HepG2 (cell line): Measurements from ENCODE around the gene MAPK8. TPM values are rescaled to one million over a fixed set of nuclear protein-coding genes. Genes with fewer than 3 reads are reported as not detected.

Experiments
- ATAC-seq: fragments of 200-7000 bp; cut with Tn5 transposase; 3 replicates; pipeline ENCODE4 v1.9.1; 2020; ENCODE audit warnings: mild to moderate bottlenecking, moderate library complexity
- BruUV-seq: library from RNA; stranded (reverse); fragments of 400-500 nt; replicated peaks from 2 replicates; lab custom pipeline; 2021; lab: Mats Ljungman, UMichigan
- CTCF ChIA-PET: fragments of 300-600 bp; formaldehyde crosslinking; extraction: SDS; loops from one replicate; lab custom pipeline; 2021; ENCODE audit warnings: low total read pairs, inconsistent platforms, low intra/inter-chr PET ratio; lab: Yijun Ruan, JAX
- POLR2A ChIA-PET: fragments of 350-600 bp; sonication (Branson Sonifier 250); formaldehyde crosslinking; loops from one replicate; lab custom pipeline; 2020; ENCODE audit warnings: antibody characterized with exemption, inconsistent platforms; lab: Yijun Ruan, JAX
- DNase-seq: peaks from one replicate; pipeline ENCODE4 v3.0.0-alpha.2; 2015; ENCODE audit warnings: low spot score
- FAIRE-seq: peaks from 3 replicates; lab custom pipeline; 2011; peaks lifted over from hg19 to GRCh38; lab: Jason Lieb, UNC
- H2AFZ ChIP-seq: one replicate; pipeline ENCODE4 v1.6.1; 2011; ENCODE audit warnings: low read length, inconsistent platforms
- H3K27ac ChIP-seq: fragments of 300-600 bp; 3 replicates; pipeline ENCODE4 v1.8.0; 2011; ENCODE audit warnings: mixed run types, mild to moderate bottlenecking, mixed read lengths, low read length, inconsistent platforms; ENCODE audit not compliant: insufficient read depth; ENCODE audit errors: extremely low read length
- H3K27me3 ChIP-seq, 2 experiments: fragments of 200-600 bp in 1 of 2; 2 replicates in 1 of 2; 3 replicates in 1 of 2; pipeline versions ENCODE4 v1.6.0 to v1.8.0; 2011; ENCODE audit warnings: low read length in 2 of 2, mild to moderate bottlenecking in 2 of 2, moderate library complexity in 2 of 2, inconsistent platforms in 1 of 2; ENCODE audit not compliant: insufficient read depth in 2 of 2, control insufficient read depth in 1 of 2
- H3K36me3 ChIP-seq, 2 experiments: fragments of 200-600 bp in 1 of 2; replicated peaks in 1 of 2; 2 replicates in 1 of 2; 3 replicates in 1 of 2; pipeline versions ENCODE4 v1.5.1 to v1.8.0; 2011; ENCODE audit warnings: low read length in 2 of 2, inconsistent platforms in 1 of 2; ENCODE audit not compliant: insufficient read depth in 2 of 2, control insufficient read depth in 1 of 2
- H3K4me1 ChIP-seq: 2 replicates; pipeline ENCODE4 v1.5.1; 2012; ENCODE audit warnings: low read length, inconsistent platforms; ENCODE audit not compliant: insufficient read depth
- H3K4me2 ChIP-seq: 2 replicates; pipeline ENCODE4 v1.6.0; 2011; ENCODE audit warnings: low read depth, low read length, inconsistent platforms
- H3K4me3 ChIP-seq, 3 experiments: fragments of 200-600 bp in 1 of 3; sonication (generic), shearing (Covaris generic) in 1 of 3; replicated peaks in 1 of 3; 2 replicates each; pipeline ENCODE4 v1.5.1; 2011 to 2016; ENCODE audit warnings: low read length in 3 of 3, inconsistent platforms in 2 of 3, low read depth in 2 of 3, mild to moderate bottlenecking in 2 of 3, control low read depth in 1 of 3, mixed read lengths in 1 of 3; ENCODE audit not compliant: insufficient read depth in 1 of 3
- H3K79me2 ChIP-seq: one replicate; pipeline ENCODE4 v1.6.1; 2011; ENCODE audit warnings: low read length, inconsistent platforms; ENCODE audit not compliant: insufficient read depth
- H3K9ac ChIP-seq: 2 replicates; pipeline ENCODE4 v1.6.0; 2011; ENCODE audit warnings: mild to moderate bottlenecking, low read depth, low read length, inconsistent platforms; ENCODE audit not compliant: insufficient read depth
- H3K9me3 ChIP-seq: 2 replicates; pipeline ENCODE4 v1.5.1; 2012; ENCODE audit warnings: mild to moderate bottlenecking, low read length
- H4K20me1 ChIP-seq: 2 replicates; pipeline ENCODE4 v1.6.0; 2011; ENCODE audit warnings: inconsistent platforms, mild to moderate bottlenecking, low read length, moderate library complexity; ENCODE audit not compliant: insufficient read depth
- ASH2L ChIP-seq: fragments of 300-600, 200-600 bp; sonication (generic); IDR thresholded peaks from 2 replicates; pipeline ENCODE4 v1.7.0; 2017; ENCODE audit warnings: low read depth, mild to moderate bottlenecking, moderate library complexity, mixed read lengths, low read length; ENCODE audit not compliant: insufficient read length
- CCAR2 ChIP-seq: fragments of 200-400 bp; formaldehyde crosslinking; optimal IDR thresholded peaks from 2 replicates; pipeline ENCODE3; 2018; ENCODE audit warnings: low read depth, mild to moderate bottlenecking, low read length, moderate library complexity
- CHD2 ChIP-seq: IDR thresholded peaks from 2 replicates; pipeline ENCODE4 v1.6.1; 2011; ENCODE audit warnings: low read depth, low read length, improper control_type of control experiment
- ELF1 ChIP-seq: sonication (generic); formaldehyde crosslinking; IDR thresholded peaks from 2 replicates; pipeline ENCODE4 v1.4.0; 2020; ENCODE audit warnings: missing genetic modification reagents
- ETV6 ChIP-seq: sonication (generic); formaldehyde crosslinking; conservative IDR thresholded peaks from 2 replicates; pipeline ENCODE4 v1.4.0; 2020; ENCODE audit warnings: missing genetic modification reagents
- GPBP1L1 ChIP-seq: sonication (generic); formaldehyde crosslinking; IDR thresholded peaks from 2 replicates; pipeline ENCODE4 v1.5.0; 2020; ENCODE audit warnings: mild to moderate bottlenecking, missing genetic modification reagents
- HNF4A ChIP-seq: sonication (generic); formaldehyde crosslinking; IDR thresholded peaks from 2 replicates; pipeline ENCODE4 v1.4.0; 2020; ENCODE audit warnings: missing genetic modification reagents
- KMT2B ChIP-seq: IDR thresholded peaks from 2 replicates; pipeline ENCODE4 v1.6.1; 2016; ENCODE audit warnings: missing genetic modification reagents, missing compliant biosample characterization
- MBNL3 ChIP-seq: fragments of 250-450 bp; sonication (Bioruptor Pico); conservative IDR thresholded peaks from 2 replicates; pipeline ENCODE4 v1.8.0; 2022; ENCODE audit warnings: mild to moderate bottlenecking, inconsistent platforms
- NFRKB ChIP-seq: fragments of 450-650 bp; IDR thresholded peaks from 2 replicates; pipeline ENCODE4 v1.6.1; 2017
- NFYC ChIP-seq: IDR thresholded peaks from 2 replicates; pipeline ENCODE4 v1.6.1; 2016; ENCODE audit warnings: missing genetic modification reagents, missing compliant biosample characterization
- PHB2 ChIP-seq: fragments of 450-650 bp; IDR thresholded peaks from 2 replicates; pipeline ENCODE4 v1.6.1; 2018; ENCODE audit not compliant: partially characterized antibody
- SMC3 ChIP-seq: IDR thresholded peaks from 2 replicates; pipeline ENCODE4 v1.6.1; 2011; ENCODE audit warnings: low read length, improper control_type of control experiment
- SOX13 ChIP-seq, 3 experiments: fragments of 450-650 bp in 1 of 3; sonication (generic) in 1 of 3; formaldehyde crosslinking in 1 of 3; IDR thresholded peaks in 2 of 3; conservative IDR thresholded peaks in 1 of 3; 2 replicates each; pipeline versions ENCODE4 v1.5.0 to v1.6.1; 2016 to 2020; ENCODE audit warnings: antibody characterized with exemption in 1 of 3, mild to moderate bottlenecking in 1 of 3, missing compliant biosample characterization in 1 of 3, missing genetic modification reagents in 1 of 3, moderate library complexity in 1 of 3
- SPEN ChIP-seq: sonication (generic); formaldehyde crosslinking; IDR thresholded peaks from 2 replicates; pipeline ENCODE4 v1.5.1; 2020; ENCODE audit warnings: low read depth, mild to moderate bottlenecking, missing genetic modification reagents
- SRSF1 ChIP-seq: fragments of 200-400 bp; formaldehyde crosslinking; optimal IDR thresholded peaks from 2 replicates; pipeline ENCODE3; 2017; ENCODE audit warnings: mild to moderate bottlenecking, low read depth, low read length, moderate library complexity
- TEAD3 ChIP-seq: optimal IDR thresholded peaks from 2 replicates; pipeline ENCODE3; 2016; ENCODE audit warnings: borderline replicate concordance
- ZNF563 ChIP-seq: sonication (generic); formaldehyde crosslinking; IDR thresholded peaks from 2 replicates; pipeline ENCODE4 v1.8.0; 2022; ENCODE audit warnings: mild to moderate bottlenecking, moderate library complexity, missing genetic modification reagents
- ZNF891 ChIP-seq: sonication (generic); formaldehyde crosslinking; IDR thresholded peaks from 2 replicates; pipeline ENCODE4 v1.5.0; 2020; ENCODE audit warnings: mild to moderate bottlenecking, missing genetic modification reagents
- WGBS: methylation state at CpG from one replicate; pipeline ENCODE4 v1.1.6; 2017; ENCODE audit warnings: low lambda C conversion rate; 5-methylcytosine and 5-hydroxymethylcytosine counted together
- in situ Hi-C: cut with HindIII; loops from 2 replicates; pipeline ENCODE4 v1.10.0; 2017; ENCODE audit warnings: low pct_unique_long_range_greater_than_20kb; ENCODE audit not compliant: extremely low pct_ligation_motif_present
- intact Hi-C: fragments of 100-400 bp; cut with micrococcal nuclease; formaldehyde crosslinking; loops from one replicate; pipeline ENCODE4 v1.10.0; 2022; ENCODE audit not compliant: unreplicated experiment
- polyA plus RNA-seq, 8 experiments: library from polyadenylated mRNA; depleted of rRNA in 3 of 8; stranded (reverse) in 7 of 8; unstranded in 1 of 8; fragments of >200 nt; fragmentation: Illumina TruSeq in 4 of 8; extraction: Trizol in 4 of 8; gene quantifications; 2 replicates each; pipeline versions ENCODE4 v1.2.1 to v1.2.3, GENCODE V29; 2011 to 2016; ENCODE audit warnings: low read depth in 4 of 8, missing spikeins in 1 of 8, mixed read lengths in 1 of 8; ENCODE audit not compliant: insufficient read depth in 1 of 8
- total RNA-seq, 5 experiments: library from RNA; depleted of rRNA; stranded (reverse); fragments of >200 nt; fragmentation: Illumina TruSeq; extraction: Trizol; gene quantifications; 2 replicates each; pipeline ENCODE4 v1.2.3, GENCODE V29; 2016; ENCODE audit warnings: low read depth in 1 of 5
- TF ChIP-seq, protein P1 (sequence below): IDR thresholded peaks from 2 replicates; pipeline ENCODE4 v1.6.1; 2016; ENCODE audit warnings: missing genetic modification reagents, missing compliant biosample characterization
- TF ChIP-seq, protein P2 (sequence below): sonication (generic); formaldehyde crosslinking; IDR thresholded peaks from 2 replicates; pipeline ENCODE4 v1.4.0; 2020; ENCODE audit warnings: missing genetic modification reagents

The MAPK8 gene
- total and polyA plus RNA-seq, 2 of the 13 experiments (the other 11 are each of a cell fraction or from before 2014, with no cell fraction given) = 41.6 to 47.3 TPM

DNA sequence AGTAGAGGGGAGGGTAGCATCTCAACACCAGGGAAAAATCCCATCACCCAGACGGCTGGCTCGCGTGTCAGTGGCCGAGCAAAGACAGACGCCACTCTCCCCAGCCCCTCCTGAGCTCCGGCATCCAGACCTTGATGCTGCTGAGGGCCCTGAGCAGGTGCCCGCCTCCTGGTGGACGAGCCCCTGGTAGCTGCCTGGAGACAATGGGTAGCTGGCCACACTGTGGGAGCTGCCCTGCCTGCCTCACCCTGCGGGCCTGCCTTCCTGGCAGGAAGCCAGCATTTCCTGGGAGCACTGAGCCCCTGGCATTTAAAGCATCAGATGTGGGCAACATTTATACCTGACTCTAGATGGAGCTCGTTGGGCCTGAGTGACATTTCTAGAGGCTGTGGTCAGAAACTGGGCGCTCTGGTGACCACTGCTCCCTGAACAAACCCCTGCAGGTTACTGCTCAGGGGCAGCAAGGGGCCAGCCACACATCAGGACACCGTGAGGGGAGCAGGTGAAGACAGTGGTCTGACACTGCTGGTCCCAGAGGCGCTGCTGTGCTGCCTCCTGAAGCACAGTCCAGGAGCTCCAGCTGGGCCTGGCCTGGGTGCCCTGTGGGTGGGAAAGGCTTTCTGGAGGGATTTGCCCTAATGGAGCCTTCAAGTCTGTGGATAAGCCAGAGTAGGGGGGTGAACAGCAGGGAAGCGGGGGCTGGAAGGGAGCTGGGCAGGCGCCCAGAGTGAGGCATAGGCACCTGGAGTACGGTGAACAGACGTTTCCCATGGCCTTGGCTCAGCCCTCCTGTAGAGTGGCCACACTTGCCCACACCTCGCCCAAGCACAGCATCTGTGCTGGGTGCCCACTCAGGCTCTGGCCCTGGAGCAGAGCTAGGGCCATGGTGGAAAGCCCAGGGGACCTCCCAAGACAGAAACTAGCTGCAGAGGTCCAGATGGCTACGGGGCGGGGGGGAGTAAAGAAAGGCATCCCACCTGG is 138.7 kb downstream of the MAPK8 start (continued):
- TF ChIP-seq HNF4A (CRISPR knock-in tag) (no peak), GPBP1L1 (CRISPR knock-in tag) (no peak)
- TF ChIP-seq, protein P1, sequence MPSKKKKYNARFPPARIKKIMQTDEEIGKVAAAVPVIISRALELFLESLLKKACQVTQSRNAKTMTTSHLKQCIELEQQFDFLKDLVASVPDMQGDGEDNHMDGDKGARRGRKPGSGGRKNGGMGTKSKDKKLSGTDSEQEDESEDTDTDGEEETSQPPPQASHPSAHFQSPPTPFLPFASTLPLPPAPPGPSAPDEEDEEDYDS (CRISPR knock-in tag) = no peak

DNA sequence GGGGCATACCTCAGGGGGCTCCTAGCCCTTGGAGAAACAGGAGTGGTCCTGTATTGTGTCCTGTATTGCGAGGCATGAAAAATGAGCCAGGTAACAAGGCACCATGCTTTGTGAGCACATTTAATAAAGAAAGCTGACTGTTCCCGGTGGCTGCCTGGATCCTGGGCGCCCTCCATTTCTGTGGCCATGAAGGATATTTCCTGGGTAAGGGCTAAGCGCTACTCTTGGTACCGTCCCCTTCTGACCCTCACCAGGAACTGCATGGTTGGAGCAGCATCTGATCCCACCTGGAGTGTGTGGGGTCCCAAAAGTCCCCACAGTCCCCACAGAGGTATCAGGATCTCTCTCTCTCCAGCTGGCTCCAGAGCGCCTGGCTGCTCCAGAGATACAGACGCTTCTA is 139.5 kb downstream of the MAPK8 start:
- no peaks in the 10 kb centered on the region for H3K4me1 ChIP-seq
- H3K79me2 ChIP-seq = no peaks in the 10 kb centered on the region
- ChIA-PET POLR2A (no interaction called here), CTCF (no interaction called here)
- no peak overlapping the region for H3K9ac ChIP-seq
- BruUV-seq = no TSS peak
- no peak overlapping the region for H2AFZ ChIP-seq
- H3K4me2 ChIP-seq = no peak overlapping the region
- WGBS = 29% methylated on average over 1 of the region's 7 CpGs
- peaks cover 0 to 3% of the 10 kb centered on the region in 2 experiments; a peak in 2 of 5 replicates for H3K27me3 ChIP-seq
- no peaks in the 10 kb centered on the region for H3K9me3 ChIP-seq
- in situ Hi-C loops (loop anchor here (5.0 kb wide), 1 partner anchor 84 kb away; no protein-coding TSS in a partner anchor), intact Hi-C loops (loop anchor here (1.0 to 2.0 kb wide), 2 partner anchors 61 to 83 kb away; no protein-coding TSS in a partner anchor)
- no peaks in the 10 kb centered on the region for H4K20me1 ChIP-seq
- DNase-seq = no peak
- H3K27ac ChIP-seq = no peak overlapping the region
- H3K36me3 ChIP-seq = no peaks in the 10 kb centered on the region
- H3K4me3 ChIP-seq = no peak overlapping the region
- no peak for FAIRE-seq
- no peak for ATAC-seq
- no peak for TF ChIP-seq SOX13 (IDR thresholded peaks at IDR 0.05)
- no peak for TF ChIP-seq SOX13 (CRISPR knock-in tag; conservative IDR thresholded peaks at IDR 0.05 in 1 of 2, IDR thresholded peaks at IDR 0.05 in 1 of 2)
- TF ChIP-seq NFRKB = no peak
- TF ChIP-seq SRSF1 = no peak
- TF ChIP-seq ZNF563 (CRISPR knock-in tag) = no peak
- no peak for TF ChIP-seq ZNF891 (CRISPR knock-in tag)
- TF ChIP-seq ASH2L = no peak
- TF ChIP-seq CCAR2 = no peak
- no peak for TF ChIP-seq SMC3
- TF ChIP-seq TEAD3 = no peak
- no peak for TF ChIP-seq ETV6 (CRISPR knock-in tag)
- TF ChIP-seq KMT2B = no peak
- TF ChIP-seq ELF1 (CRISPR knock-in tag) = no peak
- TF ChIP-seq MBNL3 = no peak
- TF ChIP-seq NFYC = no peak
- no peak for TF ChIP-seq CHD2
- TF ChIP-seq SPEN (CRISPR knock-in tag) = no peak
- TF ChIP-seq PHB2 = no peak
- TF ChIP-seq, protein P2, sequence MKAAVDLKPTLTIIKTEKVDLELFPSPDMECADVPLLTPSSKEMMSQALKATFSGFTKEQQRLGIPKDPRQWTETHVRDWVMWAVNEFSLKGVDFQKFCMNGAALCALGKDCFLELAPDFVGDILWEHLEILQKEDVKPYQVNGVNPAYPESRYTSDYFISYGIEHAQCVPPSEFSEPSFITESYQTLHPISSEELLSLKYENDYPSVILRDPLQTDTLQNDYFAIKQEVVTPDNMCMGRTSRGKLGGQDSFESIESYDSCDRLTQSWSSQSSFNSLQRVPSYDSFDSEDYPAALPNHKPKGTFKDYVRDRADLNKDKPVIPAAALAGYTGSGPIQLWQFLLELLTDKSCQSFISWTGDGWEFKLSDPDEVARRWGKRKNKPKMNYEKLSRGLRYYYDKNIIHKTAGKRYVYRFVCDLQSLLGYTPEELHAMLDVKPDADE = no peak
